ENCODE measurements around the gene AGR3.

Gene AGR3

DNA sequence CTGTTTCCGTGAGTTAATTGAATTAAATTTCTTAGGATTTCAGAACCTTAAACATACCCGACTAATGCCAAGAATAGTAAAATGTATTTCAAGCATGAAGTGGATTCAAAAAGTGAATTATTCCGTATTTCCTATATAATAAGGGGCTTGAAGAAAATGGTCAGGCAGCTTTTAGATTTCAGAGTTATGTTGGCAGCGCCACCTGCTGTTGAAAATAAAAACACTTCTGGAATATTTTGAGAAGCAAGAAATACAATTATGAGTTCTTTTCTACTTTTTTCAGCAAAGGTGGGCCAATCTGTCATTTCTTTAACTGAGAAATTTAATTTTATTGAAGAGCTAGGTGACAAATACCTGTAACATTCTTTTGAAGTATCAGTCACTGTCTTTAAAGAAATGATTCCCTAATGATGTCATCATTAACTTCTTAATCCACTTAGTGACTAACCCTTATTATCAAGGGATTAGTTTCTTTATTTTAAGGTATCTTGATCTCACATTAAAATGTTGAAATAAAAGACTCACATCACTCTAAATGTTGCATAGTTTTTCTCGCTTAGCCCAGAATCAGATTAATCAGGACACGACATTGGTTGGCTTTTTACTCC is 36.6 kb upstream of the AGR3 start:
- H3K36me3 ChIP-seq (ENCODE audit: control insufficient read depth in 2 of 2, insufficient read depth in 2 of 2, low read length in 2 of 2): no peaks in the 10 kb centered on the region
- H3K27me3 ChIP-seq (ENCODE audit: control insufficient read depth in 2 of 2, insufficient read depth in 2 of 2, low read length in 2 of 2): no peaks in the 10 kb centered on the region
- H3K4me1 ChIP-seq (ENCODE audit: control insufficient read depth in 2 of 2, insufficient read depth in 2 of 2, low read length in 2 of 2): peaks cover 6 to 23% of the 10 kb centered on the region in 2 donors
- no peak overlapping the region for H3K9ac ChIP-seq (ENCODE audit: low read depth in 1 of 2, low read length in 2 of 2)
- H3K9me3 ChIP-seq (ENCODE audit: control insufficient read depth in 2 of 2, low read length in 2 of 2): no peaks in the 10 kb centered on the region
- H3K27ac ChIP-seq (ENCODE audit: low read depth in 2 of 2, low read length in 2 of 2): no peak overlapping the region
- no peak overlapping the region for H3K4me3 ChIP-seq (ENCODE audit: low read length in 2 of 2)

DNA sequence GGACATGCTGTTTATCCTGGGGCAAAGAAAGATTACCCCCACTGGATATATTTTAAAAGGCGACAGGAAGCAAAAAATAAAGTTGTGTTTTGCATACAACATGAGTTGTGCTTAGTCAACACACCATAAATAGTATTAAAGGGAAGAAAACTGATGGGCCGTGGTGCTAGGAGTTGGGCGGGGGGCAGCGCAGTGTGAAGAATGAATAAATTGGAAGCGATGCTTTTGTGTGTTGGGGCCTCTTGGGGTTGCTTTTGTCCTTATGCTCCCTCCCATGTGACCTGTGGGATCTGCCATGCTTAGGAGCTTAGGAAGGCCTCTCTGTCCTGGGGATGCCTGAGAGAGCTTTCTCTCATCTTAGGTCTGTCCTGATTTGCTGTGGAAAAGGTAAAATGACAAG is 35.0 kb upstream of the AGR3 start:
- peaks cover 0 to 15% of the 10 kb centered on the region in 2 donors for H3K4me1 ChIP-seq (ENCODE audit: control insufficient read depth in 2 of 2, insufficient read depth in 2 of 2, low read length in 2 of 2)
- no peaks in the 10 kb centered on the region for H3K36me3 ChIP-seq (ENCODE audit: control insufficient read depth in 2 of 2, insufficient read depth in 2 of 2, low read length in 2 of 2)
- H3K4me3 ChIP-seq (ENCODE audit: low read length in 2 of 2): no peak overlapping the region
- H3K27me3 ChIP-seq (ENCODE audit: control insufficient read depth in 2 of 2, insufficient read depth in 2 of 2, low read length in 2 of 2): no peaks in the 10 kb centered on the region
- no peak overlapping the region for H3K27ac ChIP-seq (ENCODE audit: low read depth in 2 of 2, low read length in 2 of 2)
- H3K9me3 ChIP-seq (ENCODE audit: control insufficient read depth in 2 of 2, low read length in 2 of 2): no peaks in the 10 kb centered on the region
- no peak overlapping the region for H3K9ac ChIP-seq (ENCODE audit: low read depth in 1 of 2, low read length in 2 of 2)

DNA sequence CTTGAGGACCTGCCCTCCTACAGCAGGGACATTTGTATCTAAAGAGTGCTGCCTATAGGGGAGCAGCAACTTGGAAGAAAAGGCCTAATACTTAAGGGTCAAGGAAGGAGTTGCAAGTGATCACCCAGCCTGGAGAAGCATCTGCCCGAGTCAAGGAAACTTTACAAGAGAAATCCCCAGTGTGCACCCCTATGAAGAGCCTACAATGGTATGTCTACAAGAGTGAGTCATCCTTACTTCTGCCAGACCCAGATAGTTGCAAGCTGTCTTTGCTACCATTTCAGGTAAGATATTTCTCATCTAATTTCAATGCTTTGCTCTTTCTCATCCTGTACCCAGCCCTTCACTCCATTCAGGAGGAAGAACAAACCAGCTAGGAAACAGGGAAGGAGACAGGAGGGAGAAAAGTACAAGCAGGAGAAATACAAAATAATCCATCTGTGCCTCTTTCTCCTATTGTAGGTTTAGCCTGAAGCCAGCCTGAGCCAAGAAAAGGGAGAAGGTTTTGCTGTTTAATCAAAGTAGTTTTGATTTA is 34.4 kb upstream of the AGR3 start:
- H3K36me3 ChIP-seq (ENCODE audit: control insufficient read depth in 2 of 2, insufficient read depth in 2 of 2, low read length in 2 of 2): no peaks in the 10 kb centered on the region
- H3K9ac ChIP-seq (ENCODE audit: low read depth in 1 of 2, low read length in 2 of 2): no peak overlapping the region
- H3K9me3 ChIP-seq (ENCODE audit: control insufficient read depth in 2 of 2, low read length in 2 of 2): no peaks in the 10 kb centered on the region
- H3K4me3 ChIP-seq (ENCODE audit: low read length in 2 of 2): no peak overlapping the region
- H3K4me1 ChIP-seq (ENCODE audit: control insufficient read depth in 2 of 2, insufficient read depth in 2 of 2, low read length in 2 of 2): peaks cover 0 to 10% of the 10 kb centered on the region in 2 donors
- no peak overlapping the region for H3K27ac ChIP-seq (ENCODE audit: low read depth in 2 of 2, low read length in 2 of 2)
- no peaks in the 10 kb centered on the region for H3K27me3 ChIP-seq (ENCODE audit: control insufficient read depth in 2 of 2, insufficient read depth in 2 of 2, low read length in 2 of 2)

DNA sequence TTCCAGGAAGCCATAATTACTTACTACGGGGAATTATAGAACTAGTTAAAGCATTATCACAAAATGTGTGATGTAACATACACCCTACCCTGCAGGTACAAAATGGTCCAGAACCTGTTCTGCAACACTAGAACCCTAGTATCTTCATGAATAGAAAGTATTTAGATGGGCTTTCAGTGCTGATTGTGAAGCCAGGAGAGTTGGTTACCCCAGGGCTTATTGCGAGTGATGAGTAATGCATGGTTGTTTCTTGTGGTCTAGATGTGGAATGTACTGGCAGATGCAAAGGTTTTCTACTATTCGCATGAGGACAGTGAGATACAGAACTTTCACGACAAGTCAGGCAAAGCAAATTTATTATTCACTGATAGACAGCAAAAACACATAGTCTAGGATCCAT is 33.6 kb upstream of the AGR3 start:
- Histone ChIP-seq H3K4me1 (ENCODE audit: control insufficient read depth in 2 of 2, insufficient read depth in 2 of 2, low read length in 2 of 2) (peaks cover 0 to 7% of the 10 kb centered on the region in 2 donors), H3K27ac (ENCODE audit: low read depth in 2 of 2, low read length in 2 of 2) (no peak overlapping the region), H3K9me3 (ENCODE audit: control insufficient read depth in 2 of 2, low read length in 2 of 2) (no peaks in the 10 kb centered on the region), H3K4me3 (ENCODE audit: low read length in 2 of 2) (no peak overlapping the region), H3K36me3 (ENCODE audit: control insufficient read depth in 2 of 2, insufficient read depth in 2 of 2, low read length in 2 of 2) (no peaks in the 10 kb centered on the region), H3K9ac (ENCODE audit: low read depth in 1 of 2, low read length in 2 of 2) (no peak overlapping the region), H3K27me3 (ENCODE audit: control insufficient read depth in 2 of 2, insufficient read depth in 2 of 2, low read length in 2 of 2) (no peaks in the 10 kb centered on the region)

DNA sequence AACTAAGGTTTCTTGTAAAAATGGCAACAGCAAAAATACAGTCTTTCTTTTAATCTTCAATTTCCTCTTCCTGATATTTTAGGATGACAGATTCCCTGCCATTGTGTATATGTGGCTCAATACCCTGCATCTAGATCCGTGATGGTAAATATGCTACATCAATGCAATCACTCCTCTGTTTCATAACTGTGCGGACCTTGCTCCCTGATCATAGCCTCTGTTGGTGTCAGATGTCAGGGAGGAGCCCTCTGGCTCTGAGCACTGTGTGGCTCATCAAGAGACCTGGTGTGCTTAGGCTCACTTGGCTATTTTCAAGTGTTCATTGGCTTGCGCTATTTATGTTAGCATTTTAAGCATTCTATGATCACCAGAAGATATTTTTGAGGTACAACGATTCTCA is 33.0 kb upstream of the AGR3 start:
- H3K9me3 ChIP-seq (ENCODE audit: control insufficient read depth in 2 of 2, low read length in 2 of 2): no peaks in the 10 kb centered on the region
- H3K4me1 ChIP-seq (ENCODE audit: control insufficient read depth in 2 of 2, insufficient read depth in 2 of 2, low read length in 2 of 2): peaks cover 0 to 7% of the 10 kb centered on the region in 2 donors
- H3K27ac ChIP-seq (ENCODE audit: low read depth in 2 of 2, low read length in 2 of 2): no peak overlapping the region
- H3K36me3 ChIP-seq (ENCODE audit: control insufficient read depth in 2 of 2, insufficient read depth in 2 of 2, low read length in 2 of 2): no peaks in the 10 kb centered on the region
- no peaks in the 10 kb centered on the region for H3K27me3 ChIP-seq (ENCODE audit: control insufficient read depth in 2 of 2, insufficient read depth in 2 of 2, low read length in 2 of 2)
- no peak overlapping the region for H3K9ac ChIP-seq (ENCODE audit: low read depth in 1 of 2, low read length in 2 of 2)
- H3K4me3 ChIP-seq (ENCODE audit: low read length in 2 of 2): no peak overlapping the region

DNA sequence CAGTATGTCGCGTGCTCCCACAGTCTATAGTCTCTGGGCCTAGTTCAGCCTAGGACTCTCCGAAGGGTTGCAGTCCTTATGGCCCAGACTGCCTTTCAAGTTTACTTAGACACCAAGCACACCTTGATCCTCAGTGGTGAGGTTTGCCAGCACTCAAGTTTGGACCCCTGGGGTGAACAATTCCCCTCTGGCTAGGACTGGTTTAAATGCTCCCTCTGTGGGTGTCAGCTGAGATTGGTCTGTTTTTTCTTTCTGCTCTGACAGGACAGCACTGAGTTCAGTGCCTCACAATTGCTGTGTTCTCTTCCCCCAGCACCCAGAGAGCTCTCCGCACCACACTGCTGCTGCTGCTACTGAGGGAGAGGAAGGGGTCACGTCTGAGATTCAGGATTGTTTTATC is 31.9 kb upstream of the AGR3 start:
- Histone ChIP-seq H3K4me3 (ENCODE audit: low read length in 2 of 2) (no peak overlapping the region), H3K27me3 (ENCODE audit: control insufficient read depth in 2 of 2, insufficient read depth in 2 of 2, low read length in 2 of 2) (no peaks in the 10 kb centered on the region), H3K27ac (ENCODE audit: low read depth in 2 of 2, low read length in 2 of 2) (no peak overlapping the region), H3K9me3 (ENCODE audit: control insufficient read depth in 2 of 2, low read length in 2 of 2) (no peaks in the 10 kb centered on the region), H3K9ac (ENCODE audit: low read depth in 1 of 2, low read length in 2 of 2) (no peak overlapping the region), H3K4me1 (ENCODE audit: control insufficient read depth in 2 of 2, insufficient read depth in 2 of 2, low read length in 2 of 2) (peaks cover 0 to 7% of the 10 kb centered on the region in 2 donors), H3K36me3 (ENCODE audit: control insufficient read depth in 2 of 2, insufficient read depth in 2 of 2, low read length in 2 of 2) (no peaks in the 10 kb centered on the region)

DNA sequence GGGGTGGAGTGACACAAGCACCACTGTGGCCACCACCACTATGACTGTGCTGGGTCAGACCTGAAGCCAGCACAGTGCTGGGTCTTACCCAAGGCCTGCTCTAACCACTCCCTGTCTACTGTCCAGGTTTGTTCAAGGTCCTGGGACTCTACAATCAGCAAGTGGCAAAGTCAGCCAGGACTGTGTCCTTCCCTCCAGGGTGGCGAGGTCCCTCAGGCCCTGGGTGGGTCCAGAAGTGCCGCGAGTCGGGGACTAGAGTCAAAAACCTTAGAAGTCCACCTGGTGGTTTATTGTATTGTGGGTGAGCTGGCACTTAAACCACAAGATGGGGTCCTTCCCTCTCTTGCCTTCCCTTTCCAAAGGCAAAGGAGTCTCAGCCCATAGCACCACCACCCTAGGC is 30.8 kb upstream of the AGR3 start:
- Histone ChIP-seq H3K27ac (ENCODE audit: low read depth in 2 of 2, low read length in 2 of 2) (no peak overlapping the region), H3K9me3 (ENCODE audit: control insufficient read depth in 2 of 2, low read length in 2 of 2) (no peaks in the 10 kb centered on the region), H3K36me3 (ENCODE audit: control insufficient read depth in 2 of 2, insufficient read depth in 2 of 2, low read length in 2 of 2) (no peaks in the 10 kb centered on the region), H3K4me1 (ENCODE audit: control insufficient read depth in 2 of 2, insufficient read depth in 2 of 2, low read length in 2 of 2) (peaks cover 0 to under 1% of the 10 kb centered on the region in 2 donors), H3K27me3 (ENCODE audit: control insufficient read depth in 2 of 2, insufficient read depth in 2 of 2, low read length in 2 of 2) (no peaks in the 10 kb centered on the region), H3K9ac (ENCODE audit: low read depth in 1 of 2, low read length in 2 of 2) (no peak overlapping the region), H3K4me3 (ENCODE audit: low read length in 2 of 2) (no peak overlapping the region)

DNA sequence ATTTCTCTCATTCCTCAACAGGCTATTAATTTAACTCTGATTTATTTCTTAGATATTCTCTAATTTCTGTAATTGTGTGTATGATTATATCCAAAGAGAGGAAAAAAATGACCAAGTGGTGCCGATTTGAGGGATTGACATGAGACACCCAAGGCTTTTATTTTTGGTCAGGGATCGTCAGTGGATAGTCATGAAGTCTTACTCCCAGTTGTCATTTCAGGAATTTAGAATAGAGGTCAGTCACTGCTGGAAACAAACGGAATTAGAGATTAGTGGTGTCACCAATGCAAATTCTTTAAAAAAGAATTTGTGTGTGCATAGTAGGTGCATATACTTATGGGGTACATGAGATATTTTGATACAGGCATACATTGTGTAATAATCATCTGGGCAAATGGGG is 26.8 kb upstream of the AGR3 start:
- Histone ChIP-seq H3K9me3 (ENCODE audit: control insufficient read depth in 2 of 2, low read length in 2 of 2) (no peaks in the 10 kb centered on the region), H3K27me3 (ENCODE audit: control insufficient read depth in 2 of 2, insufficient read depth in 2 of 2, low read length in 2 of 2) (no peaks in the 10 kb centered on the region), H3K4me1 (ENCODE audit: control insufficient read depth in 2 of 2, insufficient read depth in 2 of 2, low read length in 2 of 2) (no peaks in the 10 kb centered on the region), H3K9ac (ENCODE audit: low read depth in 1 of 2, low read length in 2 of 2) (no peak overlapping the region), H3K36me3 (ENCODE audit: control insufficient read depth in 2 of 2, insufficient read depth in 2 of 2, low read length in 2 of 2) (no peaks in the 10 kb centered on the region), H3K4me3 (ENCODE audit: low read length in 2 of 2) (no peak overlapping the region), H3K27ac (ENCODE audit: low read depth in 2 of 2, low read length in 2 of 2) (no peak overlapping the region)

DNA sequence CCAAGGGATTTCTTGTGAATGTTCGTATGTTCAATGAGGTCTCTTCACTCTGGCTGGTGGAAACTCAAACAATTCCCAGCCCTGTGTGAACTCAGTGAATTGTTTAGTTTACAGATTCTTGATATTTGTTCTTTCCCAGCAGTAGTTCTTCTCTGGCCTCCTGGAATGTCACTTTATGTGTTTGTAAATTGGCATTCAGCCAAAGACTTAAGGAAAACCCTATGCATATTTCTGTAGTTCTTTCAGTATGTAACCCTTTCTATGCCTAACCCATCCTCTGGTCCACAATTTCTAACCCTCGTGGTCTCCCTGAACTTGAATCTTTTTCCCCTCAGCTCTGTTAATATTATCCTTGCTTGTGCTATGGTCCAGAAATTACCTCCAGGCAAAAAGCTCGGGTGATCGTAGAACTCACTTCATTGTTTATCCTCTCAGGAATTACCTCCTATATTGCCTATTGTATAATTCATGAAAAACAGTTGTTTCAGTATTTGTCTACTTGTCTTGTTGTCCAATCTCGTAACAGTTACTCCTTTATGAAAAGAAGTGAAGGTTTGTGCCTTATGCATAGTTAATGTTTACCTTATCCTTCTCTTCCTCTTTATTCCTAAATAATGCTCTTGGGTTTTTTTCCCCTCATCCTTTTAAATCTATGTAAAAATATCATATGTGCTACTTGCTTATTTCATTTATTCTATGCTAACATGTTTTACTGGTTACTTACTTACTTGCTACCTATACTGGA is 23.7 kb upstream of the AGR3 start:
- Histone ChIP-seq H3K4me1 (ENCODE audit: control insufficient read depth in 2 of 2, insufficient read depth in 2 of 2, low read length in 2 of 2) (no peaks in the 10 kb centered on the region), H3K27ac (ENCODE audit: low read depth in 2 of 2, low read length in 2 of 2) (no peak overlapping the region), H3K27me3 (ENCODE audit: control insufficient read depth in 2 of 2, insufficient read depth in 2 of 2, low read length in 2 of 2) (no peaks in the 10 kb centered on the region), H3K4me3 (ENCODE audit: low read length in 2 of 2) (no peak overlapping the region), H3K9me3 (ENCODE audit: control insufficient read depth in 2 of 2, low read length in 2 of 2) (no peaks in the 10 kb centered on the region), H3K36me3 (ENCODE audit: control insufficient read depth in 2 of 2, insufficient read depth in 2 of 2, low read length in 2 of 2) (no peaks in the 10 kb centered on the region), H3K9ac (ENCODE audit: low read depth in 1 of 2, low read length in 2 of 2) (no peak overlapping the region)

DNA sequence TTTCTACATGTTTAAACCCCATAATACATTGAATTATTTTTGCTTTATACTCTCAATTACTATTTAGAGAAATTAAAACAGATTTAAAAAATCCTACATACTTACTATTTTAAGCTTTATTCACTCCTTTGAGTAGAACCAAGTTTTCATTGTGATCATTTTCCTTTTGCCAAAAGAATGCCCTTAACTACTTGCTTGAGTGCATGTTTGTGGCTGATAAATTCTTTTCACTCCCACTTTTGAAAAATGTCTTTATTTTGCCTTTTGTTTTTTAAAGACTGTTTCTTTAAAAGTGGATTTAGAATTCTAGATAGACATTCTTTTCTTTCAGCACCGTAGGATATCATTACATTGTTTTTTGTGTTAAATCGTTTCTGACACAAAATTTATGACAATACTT is 22.3 kb upstream of the AGR3 start:
- no peaks in the 10 kb centered on the region for H3K4me1 ChIP-seq (ENCODE audit: control insufficient read depth in 2 of 2, insufficient read depth in 2 of 2, low read length in 2 of 2)
- H3K36me3 ChIP-seq (ENCODE audit: control insufficient read depth in 2 of 2, insufficient read depth in 2 of 2, low read length in 2 of 2): no peaks in the 10 kb centered on the region
- H3K27me3 ChIP-seq (ENCODE audit: control insufficient read depth in 2 of 2, insufficient read depth in 2 of 2, low read length in 2 of 2): no peaks in the 10 kb centered on the region
- H3K4me3 ChIP-seq (ENCODE audit: low read length in 2 of 2): no peak overlapping the region
- no peaks in the 10 kb centered on the region for H3K9me3 ChIP-seq (ENCODE audit: control insufficient read depth in 2 of 2, low read length in 2 of 2)
- H3K9ac ChIP-seq (ENCODE audit: low read depth in 1 of 2, low read length in 2 of 2): no peak overlapping the region
- no peak overlapping the region for H3K27ac ChIP-seq (ENCODE audit: low read depth in 2 of 2, low read length in 2 of 2)

All from mucosa of rectum (tissue), 2 donors.